ENCODE measurements around the gene IFT88.

The IFT88 gene

GRCh38 chr13:20566898-20567874 lies at the start of gene IFT88:
Gene IFT88 (plus strand): TSS chr13:20567157. CDS start chr13:20574386, 7,229 bp downstream.
- peak; percentile 93 for DNase-seq (ENCODE audit: low spot score)

- no peak for DNase-seq (ENCODE audit: low spot score)
Observed at GRCh38 chr13:20518660-20519100, 48.3 kb upstream of the IFT88 start.

DNA sequence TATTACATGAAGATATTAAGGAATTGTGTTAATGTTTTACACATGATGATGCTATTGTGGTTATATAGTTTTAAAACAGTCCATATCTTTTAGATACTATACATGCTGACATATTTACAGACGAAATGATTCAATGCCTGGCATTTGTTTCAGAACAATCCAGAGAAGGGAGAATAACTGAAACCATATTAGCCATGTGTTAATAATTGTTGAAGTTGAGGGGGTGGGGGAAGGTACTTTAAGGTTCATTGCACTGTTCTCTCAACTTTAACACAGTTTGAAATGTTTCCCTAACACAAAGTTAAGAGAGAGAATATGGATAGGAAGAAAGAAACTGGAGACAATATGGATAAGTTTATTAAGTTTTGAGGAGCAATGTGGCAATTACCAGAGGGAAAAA lies 47.1 kb upstream of the IFT88 start:
- no peak for DNase-seq (ENCODE audit: low spot score)

- no peak for DNase-seq (ENCODE audit: low spot score)
Observed at GRCh38 chr13:20521364-20522115, 45.4 kb upstream of the IFT88 start.

GRCh38 chr13:20525144-20525600 lies 41.8 kb upstream of the IFT88 start:
- DNase-seq (ENCODE audit: low spot score): peak; percentile 52

- peak; percentile 83 for DNase-seq (ENCODE audit: low spot score)
Observed at GRCh38 chr13:20525601-20526544, 41.1 kb upstream of the IFT88 start, which contains the start of gene CRYL1. Gene CRYL1 (minus strand): TSS chr13:20525857. CDS start chr13:20525794, 63 bp downstream.

DNA sequence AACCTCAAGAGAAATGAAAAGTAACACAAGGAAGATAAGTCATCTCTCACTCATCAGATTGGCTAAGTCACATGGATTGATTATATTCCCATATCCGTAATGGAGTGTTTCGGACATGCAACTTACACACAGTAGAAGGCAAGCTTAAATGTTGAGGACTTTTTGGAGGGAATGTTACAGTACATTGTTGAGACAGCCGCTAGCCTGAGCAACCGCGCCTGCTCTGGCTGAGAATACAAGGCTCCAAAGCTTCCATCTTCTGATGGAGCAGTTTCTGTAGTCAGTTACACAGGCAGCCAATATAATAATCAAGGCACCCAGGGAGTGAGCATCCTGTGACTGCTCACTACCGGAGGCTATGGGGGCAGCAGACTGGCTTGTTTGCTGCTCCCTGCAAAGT lies 40.3 kb upstream of the IFT88 start:
- DNase-seq (ENCODE audit: low spot score): no peak

DNA sequence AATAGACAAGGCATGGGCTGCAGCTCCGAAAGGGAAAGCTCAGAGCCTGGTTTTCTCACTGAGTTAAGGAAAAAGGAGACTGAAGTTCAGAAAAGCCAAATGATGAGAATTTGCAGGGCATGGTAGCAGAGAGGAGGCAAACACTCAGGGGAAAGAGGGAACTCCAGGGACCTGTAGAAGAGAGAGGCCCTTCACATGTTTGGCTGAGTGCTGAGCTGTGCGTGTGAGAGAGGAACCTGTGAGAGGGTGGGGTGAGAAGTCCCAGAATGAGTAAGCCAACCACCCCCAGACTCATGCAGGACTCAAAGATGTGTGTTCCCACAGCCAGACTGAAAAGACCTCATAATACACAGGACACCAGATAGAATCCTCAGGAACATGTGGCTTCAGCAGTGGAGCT lies 38.5 kb upstream of the IFT88 start:
- no peak for DNase-seq (ENCODE audit: low spot score)

GRCh38 chr13:20534038-20534608 lies 32.8 kb upstream of the IFT88 start:
- no peak for DNase-seq (ENCODE audit: low spot score)

GRCh38 chr13:20536992-20537391 lies 30.0 kb upstream of the IFT88 start:
- no peak for DNase-seq (ENCODE audit: low spot score)

- no peak for DNase-seq (ENCODE audit: low spot score)
Observed at GRCh38 chr13:20544201-20544923, 22.6 kb upstream of the IFT88 start.

DNA sequence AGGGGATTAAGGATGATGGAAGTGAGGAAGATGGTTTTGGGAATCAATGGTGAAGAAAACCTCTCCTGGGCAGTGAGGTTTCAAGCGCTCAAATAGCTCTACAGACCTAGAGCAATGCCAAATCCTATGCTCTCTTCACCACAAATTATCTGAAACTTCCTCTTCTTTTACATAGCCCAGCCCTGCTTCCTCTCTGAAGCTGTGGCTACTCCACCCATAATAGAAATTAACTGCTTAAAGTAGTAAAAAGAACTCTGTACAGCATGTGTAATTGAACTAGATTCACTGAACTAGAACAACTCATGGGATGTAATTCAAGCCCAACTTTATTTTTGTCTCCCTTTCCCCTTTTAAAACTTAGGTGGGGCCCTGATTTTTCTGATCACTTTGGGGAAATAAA lies 20.4 kb upstream of the IFT88 start:
- DNase-seq (ENCODE audit: low spot score): no peak

- DNase-seq (ENCODE audit: low spot score): peak; percentile 76
Observed at GRCh38 chr13:20547479-20547908, 19.5 kb upstream of the IFT88 start.

DNA sequence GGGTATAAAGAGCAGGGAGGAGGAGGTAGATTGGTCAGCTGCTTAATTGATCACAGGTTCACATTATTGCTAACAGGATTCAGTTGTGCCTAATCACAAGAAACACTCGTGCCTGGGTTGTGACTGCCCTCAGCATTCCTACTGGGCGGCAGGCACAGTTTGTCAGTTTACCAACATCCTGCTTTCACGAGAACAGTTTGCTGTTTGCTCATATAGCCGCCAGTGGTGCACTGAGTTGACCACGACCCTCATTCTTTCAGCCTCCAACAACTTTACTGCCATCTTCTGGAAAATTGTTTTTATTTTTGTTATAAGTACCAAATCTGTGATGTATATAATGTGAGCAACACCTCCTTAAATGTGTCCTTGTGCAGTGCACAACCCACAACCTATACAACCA lies 16.2 kb upstream of the IFT88 start:
- no peak for DNase-seq (ENCODE audit: low spot score)

DNA sequence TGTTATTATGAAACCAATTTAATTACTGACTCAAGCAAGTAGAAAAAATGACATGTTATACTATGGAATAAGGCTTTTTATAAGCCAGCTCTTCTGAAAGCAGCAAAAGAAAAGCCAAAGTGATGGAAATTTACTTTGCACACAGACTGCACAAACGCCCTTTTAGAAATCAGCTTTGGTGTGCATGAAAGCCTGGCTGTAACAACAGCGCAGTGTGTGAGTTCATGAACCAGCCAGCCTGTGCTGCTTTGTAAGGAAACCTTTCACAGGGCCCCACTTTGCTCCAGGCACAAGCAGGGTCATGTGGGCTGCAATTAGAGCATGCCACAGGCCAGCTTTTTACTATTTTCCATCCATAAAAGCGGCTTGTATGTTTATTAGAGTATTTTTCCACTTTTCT lies 13.6 kb upstream of the IFT88 start:
- DNase-seq (ENCODE audit: low spot score): no peak

DNA sequence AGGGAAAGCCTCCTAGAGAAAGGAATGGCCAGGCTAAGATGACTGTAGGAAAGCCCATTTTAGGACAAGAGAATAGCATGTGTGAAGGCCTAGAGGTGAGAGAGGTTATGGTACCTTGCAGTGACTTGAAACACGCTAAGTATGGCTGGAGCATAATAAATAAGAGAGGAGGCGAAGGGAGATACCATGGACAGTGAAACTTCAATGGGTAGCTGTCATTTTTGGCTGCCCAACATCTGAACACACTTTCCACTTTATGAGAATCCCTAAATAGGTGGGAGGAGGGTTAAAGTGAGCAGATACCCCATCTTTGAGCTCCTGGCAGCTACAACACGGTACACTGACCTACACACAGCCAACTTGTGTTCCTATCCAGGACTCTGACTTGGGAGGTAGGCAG lies 8.0 kb upstream of the IFT88 start:
- DNase-seq (ENCODE audit: low spot score): no peak

- no peak for DNase-seq (ENCODE audit: low spot score)
Observed at GRCh38 chr13:20559659-20560356, 7.1 kb upstream of the IFT88 start.

- no peak for DNase-seq (ENCODE audit: low spot score)
Observed at GRCh38 chr13:20561741-20562140, 5.2 kb upstream of the IFT88 start.

DNA sequence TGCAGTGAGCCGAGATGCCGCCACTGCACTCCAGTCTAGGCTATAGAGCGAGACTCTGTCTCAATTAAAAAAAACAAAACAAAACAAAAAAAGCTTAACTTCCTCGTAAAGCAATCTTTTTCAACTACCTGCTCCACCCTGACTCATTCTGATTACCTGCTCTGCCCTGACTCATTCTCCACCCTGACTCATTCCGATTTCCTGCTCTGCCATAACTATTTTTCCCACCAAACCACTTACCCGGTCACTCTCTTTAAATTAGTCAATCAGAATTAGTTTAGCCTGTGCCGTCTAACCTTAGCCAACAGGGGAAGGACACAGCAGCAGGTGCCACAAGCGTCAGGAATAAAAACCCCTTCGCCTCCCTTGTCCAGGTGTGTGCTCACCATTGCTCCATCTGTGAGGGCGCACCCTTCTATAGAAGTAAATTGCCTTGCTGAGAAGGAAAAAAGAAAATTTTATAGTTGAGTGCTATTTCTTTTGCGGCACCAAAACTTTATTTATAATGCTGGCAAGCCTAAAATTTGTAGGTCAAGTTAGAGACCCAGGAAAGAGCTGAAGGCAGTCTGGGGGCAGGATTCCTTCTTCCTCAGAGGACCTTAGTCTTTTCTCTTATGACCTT lies 1.7 kb upstream of the IFT88 start:
- no peak for DNase-seq (ENCODE audit: low spot score)
